Esophagus squamous epithelium (tissue), 5 donors: ENCODE results near the gene FBXO24. TPM values are rescaled to one million over a fixed set of nuclear protein-coding genes. Genes with fewer than 3 reads are reported as not detected.

Experiments
- DNase-seq: peaks from one replicate; lab custom pipeline; 2025; lab: John Stamatoyannopoulos, UW
- H3K27ac ChIP-seq, 4 donors: fragments of 200-600 bp; sonication (generic); one replicate each; pipeline ENCODE4 v1.5.1; 2016 to 2019; ENCODE audit warnings: mild to moderate bottlenecking in 1 of 4
- H3K27me3 ChIP-seq, 4 donors: fragments of 200-600 bp; sonication (generic); 1 replicate in 3 of 4; 2 replicates in 1 of 4; pipeline versions ENCODE4 v1.5.1 to v1.6.0; 2017 to 2021; ENCODE audit warnings: antibody characterized with exemption in 1 of 4
- H3K36me3 ChIP-seq, 3 donors: fragments of 200-600 bp; sonication (generic); one replicate each; pipeline ENCODE4 v1.5.1; 2016 to 2019
- H3K4me1 ChIP-seq, 3 donors: fragments of 200-600 bp; sonication (generic); one replicate each; pipeline ENCODE4 v1.5.1; 2017 to 2019
- H3K4me3 ChIP-seq, 4 donors: fragments of 200-600 bp; sonication (generic); 1 replicate in 3 of 4; 2 replicates in 1 of 4; pipeline ENCODE4 v1.5.1; 2016 to 2019; ENCODE audit warnings: mild to moderate bottlenecking in 2 of 4, moderate library complexity in 1 of 4
- H3K9me3 ChIP-seq, 3 donors: fragments of 200-600 bp; sonication (generic); one replicate each; pipeline ENCODE4 v1.5.1; 2016 to 2019
- POLR2A ChIP-seq, 4 donors: fragments of 450-650 bp; IDR thresholded peaks; one replicate each; pipeline ENCODE4 v1.6.1; 2017; ENCODE audit warnings: antibody characterized with exemption in 4 of 4, mild to moderate bottlenecking in 4 of 4, moderate library complexity in 3 of 4
- WGBS, 2 donors: methylation state at CpG; one replicate each; pipeline ENCODE4 v1.1.5; 2018; 5-methylcytosine and 5-hydroxymethylcytosine counted together
- intact Hi-C: fragments of 100-400 bp; cut with DNase I; formaldehyde crosslinking; loops from one replicate; pipeline ENCODE4 v1.15.0; 2022
- small RNA-seq, 4 donors: library from RNA; depleted of rRNA; stranded (forward); fragments of <200 nt; gene quantifications; one replicate each; pipeline ENCODE3, GENCODE V24; 2016
- total RNA-seq, 4 donors: library from RNA; depleted of rRNA; stranded (reverse); fragments of >200 nt; gene quantifications; one replicate each; pipeline ENCODE4 v1.1.0, GENCODE V29; 2016
- TF ChIP-seq, protein P1 (sequence below), 6 experiments: fragments of 450-650 bp in 4 of 6; fragments of 200-600 bp in 2 of 6; sonication (generic) in 2 of 6; IDR thresholded peaks; one replicate each; pipeline ENCODE4 v1.5.1; 2016 to 2019; ENCODE audit warnings: antibody characterized with exemption in 6 of 6, mild to moderate bottlenecking in 4 of 6, moderate library complexity in 4 of 6
- donor health status: DM: yes; HTN: yes; CAD: no.

FBXO24 gene
- total RNA-seq, 4 donors from 2014 or later, result 0.19 to 1.6 (median 0.29) TPM; not detected in 1

DNA sequence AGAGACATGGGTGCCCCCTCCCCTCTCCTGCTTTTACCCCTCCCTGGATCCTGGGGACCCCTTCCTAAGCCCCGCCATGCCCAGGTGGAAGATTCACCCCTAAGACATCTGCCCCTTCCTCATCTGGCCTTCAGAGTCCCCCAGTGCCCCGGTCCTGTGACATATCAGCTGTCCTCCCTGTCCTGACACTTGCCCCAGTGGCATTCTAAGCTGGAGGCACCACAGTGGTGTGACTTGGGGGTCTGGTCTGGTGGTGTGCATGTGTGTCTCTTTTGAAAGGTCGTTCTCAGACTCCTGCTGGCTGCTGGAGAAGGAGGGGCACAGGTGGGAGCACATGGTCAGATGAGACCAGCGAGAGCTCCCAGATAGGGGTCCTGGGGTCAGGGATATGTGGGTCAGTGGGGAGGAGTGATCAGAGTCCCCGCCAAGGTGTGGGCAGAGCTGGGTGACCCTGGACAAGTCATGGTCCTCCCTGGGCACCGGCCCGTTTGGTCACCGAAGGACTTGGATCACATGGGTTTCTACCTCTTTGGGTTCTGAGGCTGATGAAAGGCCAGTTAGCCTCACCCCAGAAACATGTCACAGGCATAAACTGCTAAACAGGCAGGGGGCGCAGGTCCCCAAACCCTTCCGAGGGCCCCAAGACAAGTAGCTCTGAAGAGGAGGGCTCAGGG lies 55.9 kb downstream of the FBXO24 start:
- intact Hi-C loops, result no loop called here
- Histone ChIP-seq H3K27ac (no peak overlapping the region), H3K4me1 (peaks cover 0 to 13% (median 0%) of the 10 kb centered on the region in 3 donors), H3K4me3 (no peak overlapping the region), H3K9me3 (no peaks in the 10 kb centered on the region), H3K27me3 (peaks cover 0 to 53% (median 0%) of the 10 kb centered on the region in 4 donors), H3K36me3 (no peaks in the 10 kb centered on the region)
- DNase-seq, result no peak
- TF ChIP-seq POLR2A (IDR thresholded peaks at IDR 0.05), result no peak
- TF ChIP-seq, protein P1, sequence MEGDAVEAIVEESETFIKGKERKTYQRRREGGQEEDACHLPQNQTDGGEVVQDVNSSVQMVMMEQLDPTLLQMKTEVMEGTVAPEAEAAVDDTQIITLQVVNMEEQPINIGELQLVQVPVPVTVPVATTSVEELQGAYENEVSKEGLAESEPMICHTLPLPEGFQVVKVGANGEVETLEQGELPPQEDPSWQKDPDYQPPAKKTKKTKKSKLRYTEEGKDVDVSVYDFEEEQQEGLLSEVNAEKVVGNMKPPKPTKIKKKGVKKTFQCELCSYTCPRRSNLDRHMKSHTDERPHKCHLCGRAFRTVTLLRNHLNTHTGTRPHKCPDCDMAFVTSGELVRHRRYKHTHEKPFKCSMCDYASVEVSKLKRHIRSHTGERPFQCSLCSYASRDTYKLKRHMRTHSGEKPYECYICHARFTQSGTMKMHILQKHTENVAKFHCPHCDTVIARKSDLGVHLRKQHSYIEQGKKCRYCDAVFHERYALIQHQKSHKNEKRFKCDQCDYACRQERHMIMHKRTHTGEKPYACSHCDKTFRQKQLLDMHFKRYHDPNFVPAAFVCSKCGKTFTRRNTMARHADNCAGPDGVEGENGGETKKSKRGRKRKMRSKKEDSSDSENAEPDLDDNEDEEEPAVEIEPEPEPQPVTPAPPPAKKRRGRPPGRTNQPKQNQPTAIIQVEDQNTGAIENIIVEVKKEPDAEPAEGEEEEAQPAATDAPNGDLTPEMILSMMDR (IDR thresholded peaks at IDR 0.05), result no peak
- 78 to 82% methylated on average over 2 to 3 of the region's 10 CpGs for WGBS, 2 donors

DNA sequence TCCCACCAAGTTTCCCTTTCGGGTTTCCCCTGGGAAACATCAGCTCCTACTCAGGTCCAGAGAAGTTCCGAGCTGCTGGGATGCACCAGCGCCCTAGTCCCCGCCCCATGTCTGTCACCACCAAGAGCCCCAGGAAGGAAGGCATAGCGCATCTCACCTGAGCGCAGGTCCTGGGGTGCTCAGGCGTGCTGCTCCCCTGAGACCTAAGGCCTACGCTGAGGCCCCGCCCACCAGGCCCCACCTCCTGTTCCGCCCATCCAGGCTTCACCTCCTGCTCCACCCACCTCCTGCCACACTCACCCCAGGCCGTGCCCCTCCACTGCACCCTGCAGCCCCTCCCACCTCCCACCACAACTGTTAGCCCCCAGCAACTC lies 56.4 kb downstream of the FBXO24 start:
- H3K27me3 ChIP-seq, result peaks cover 0 to 58% (median 0%) of the 10 kb centered on the region in 4 donors
- no peaks in the 10 kb centered on the region for H3K9me3 ChIP-seq
- H3K27ac ChIP-seq, result no peak overlapping the region
- H3K36me3 ChIP-seq, result no peaks in the 10 kb centered on the region
- H3K4me1 ChIP-seq, result peaks cover 0 to 13% (median 0%) of the 10 kb centered on the region in 3 donors
- 34% methylated on average over 4 of the region's 11 CpGs; no CpG with 5 or more reads in 1 of the 2 donors for WGBS, 2 donors
- intact Hi-C loops, result no loop called here
- no peak overlapping the region for H3K4me3 ChIP-seq
- TF ChIP-seq POLR2A (IDR thresholded peaks at IDR 0.05), result no peak
- TF ChIP-seq, protein P1 (IDR thresholded peaks at IDR 0.05), result no peak
- no peak for DNase-seq

DNA sequence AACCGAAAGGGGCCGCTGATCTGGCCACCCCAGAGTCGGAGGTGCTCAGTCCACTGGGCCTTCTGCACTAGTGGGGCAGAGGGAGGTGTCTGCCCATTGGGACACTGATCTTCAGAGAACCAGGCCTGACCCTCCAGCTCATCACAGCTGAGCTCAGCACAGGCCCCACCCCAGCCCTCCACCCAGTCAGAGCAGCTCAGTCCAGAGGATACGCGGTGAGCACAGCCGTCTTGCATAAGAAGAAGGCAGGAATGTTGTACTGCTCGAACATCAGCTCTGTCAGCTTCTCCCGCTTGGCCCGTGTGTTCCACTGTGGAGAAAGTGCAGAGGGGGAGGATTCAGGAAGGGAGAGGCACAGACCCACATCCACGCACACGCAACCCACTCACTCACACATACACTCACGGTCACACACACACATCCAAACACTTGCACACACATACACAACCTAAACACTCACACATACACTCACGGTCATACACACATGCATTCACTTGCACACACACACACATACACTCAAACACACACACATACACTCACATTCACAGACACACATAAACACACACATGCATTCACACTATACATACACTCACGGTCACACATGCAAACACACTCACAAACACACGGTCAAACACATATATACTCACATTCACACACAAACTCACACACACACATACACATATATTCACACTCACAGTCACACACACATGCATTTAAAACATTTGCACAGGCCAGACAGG lies 63.9 kb downstream of the FBXO24 start:
- Histone ChIP-seq H3K27ac (no peak overlapping the region), H3K9me3 (no peaks in the 10 kb centered on the region), H3K27me3 (peaks cover 0 to 81% (median 3%) of the 10 kb centered on the region in 4 donors), H3K4me3 (no peak overlapping the region), H3K4me1 (no peaks in the 10 kb centered on the region), H3K36me3 (no peaks in the 10 kb centered on the region)
- intact Hi-C loops, result no loop called here
- no peak for TF ChIP-seq POLR2A (IDR thresholded peaks at IDR 0.05)
- TF ChIP-seq, protein P1 (IDR thresholded peaks at IDR 0.05), result no peak
- WGBS, 2 donors, result 63 to 83% methylated on average over 6 to 12 of the region's 15 CpGs
- no peak for DNase-seq

Small RNA genes within 50 kb of the gene (small RNA-seq; reads per million reads assigned to genes)
- 0 reads per million in 4 donors for gene SAP25

Other genes with a start within 250 kb of the FBXO24 start
- gene PILRB, start 228.2 kb upstream of the FBXO24 start, total RNA-seq, result 10 to 100 TPM; 11.1 to 38.1 (median 25.7) TPM
- gene PILRA, start 212.8 kb upstream of the FBXO24 start, total RNA-seq, result 1 to 10 TPM in 2 of 4 donors, under 1 TPM in 2; 0.61 to 5.0 (median 1.1) TPM
- 1 to 10 TPM in 2 of 4 donors, under 1 TPM in 2; 0.83 to 4.2 (median 1.5) TPM for gene ZCWPW1, start 157.6 kb upstream of the FBXO24 start, total RNA-seq
- gene MEPCE, start 156.5 kb upstream of the FBXO24 start, total RNA-seq, result 10 to 100 TPM; 18.0 to 27.7 (median 23.4) TPM
- 10 to 100 TPM; 18.4 to 28.2 (median 26.4) TPM for gene PPP1R35, start 149.8 kb upstream of the FBXO24 start, total RNA-seq
- gene SPACDR, start 122.1 kb upstream of the FBXO24 start, total RNA-seq, result not detected
- 10 to 100 TPM; 29.2 to 65.0 (median 33.7) TPM for gene TSC22D4, start 107.1 kb upstream of the FBXO24 start, total RNA-seq
- gene NYAP1, start 102.4 kb upstream of the FBXO24 start, total RNA-seq, result 1 to 10 TPM in 1 of 4 donors, under 1 TPM in 2, not detected in 1; 0.31 to 1.1 (median 0.57) TPM
- 10 to 100 TPM; 14.5 to 49.2 (median 26.6) TPM for gene AGFG2, start 47.1 kb upstream of the FBXO24 start, total RNA-seq
- gene SAP25, start 12.4 kb upstream of the FBXO24 start, total RNA-seq, result 1 to 10 TPM in 1 of 4 donors, under 1 TPM in 1, not detected in 2; 0.38 to 1.8 TPM
- 10 to 100 TPM; 50.1 to 84.0 (median 70.4) TPM for gene LRCH4, start 199 bp upstream of the FBXO24 start, total RNA-seq
- 10 to 100 TPM in 2 of 4 donors, 1 to 10 TPM in 2; 4.6 to 23.8 (median 9.9) TPM for gene PCOLCE, start 16.0 kb downstream of the FBXO24 start, total RNA-seq
- 10 to 100 TPM in 3 of 4 donors, 1 to 10 TPM in 1; 7.6 to 22.4 (median 15.5) TPM for gene MOSPD3, start 26.2 kb downstream of the FBXO24 start, total RNA-seq
- gene TFR2, start 55.2 kb downstream of the FBXO24 start, total RNA-seq, result 1 to 10 TPM in 1 of 4 donors, under 1 TPM in 3; 0.38 to 1.1 (median 0.84) TPM
- gene ACTL6B, start 70.1 kb downstream of the FBXO24 start, total RNA-seq, result not detected
- gene GNB2, start 87.4 kb downstream of the FBXO24 start, total RNA-seq, result 100 to 1,000 TPM; 186 to 306 (median 226) TPM
- gene GIGYF1, start 107.9 kb downstream of the FBXO24 start, total RNA-seq, result 10 to 100 TPM in 3 of 4 donors, 1 to 10 TPM in 1; 8.0 to 24.2 (median 13.8) TPM
- gene POP7, start 119.8 kb downstream of the FBXO24 start, total RNA-seq, result 10 to 100 TPM; 28.0 to 36.7 (median 30.0) TPM
- not detected for gene EPO, start 134.1 kb downstream of the FBXO24 start, total RNA-seq
- gene ZAN, start 147.3 kb downstream of the FBXO24 start, total RNA-seq, result under 1 TPM in 1 of 4 donors, not detected in 3; 0.04 TPM
- gene EPHB4, start 241.2 kb downstream of the FBXO24 start, total RNA-seq, result 10 to 100 TPM; 29.1 to 55.0 (median 36.5) TPM